ENCODE results near the gene CRAMP1.
"Not testable (repeated sequence)": the region's sequence is repeated elsewhere in the genome, so short reads cannot be mapped to it uniquely, and the experiment has no call there.

Gene CRAMP1

GRCh38 chr16:1690810-1691209, 78.7 kb downstream of the CRAMP1 start:
- DNase-seq: no peak

GRCh38 chr16:1691276-1691675, 79.1 kb downstream of the CRAMP1 start:
- DNase-seq: no peak

GRCh38 chr16:1691956-1692355, 79.8 kb downstream of the CRAMP1 start:
- DNase-seq: no peak

- DNase-seq: no peak
Measured at GRCh38 chr16:1696863-1697262, 84.7 kb downstream of the CRAMP1 start.

GRCh38 chr16:1698680-1699079, 86.5 kb downstream of the CRAMP1 start:
- no peak for DNase-seq

- DNase-seq: no peak
Measured at GRCh38 chr16:1700246-1700645, 88.1 kb downstream of the CRAMP1 start.

- no peak for DNase-seq
Measured at GRCh38 chr16:1701216-1701878, 89.2 kb downstream of the CRAMP1 start.

GRCh38 chr16:1705324-1705687, 93.1 kb downstream of the CRAMP1 start:
- DNase-seq: peak; percentile 27

- peak; percentile 84 for DNase-seq
Measured at GRCh38 chr16:1705688-1706385, 93.7 kb downstream of the CRAMP1 start, which contains the start of gene MAPK8IP3. Gene MAPK8IP3 (plus strand): TSS chr16:1706195. CDS start chr16:1706340, 145 bp downstream.

- DNase-seq: peak; percentile 54
Measured at GRCh38 chr16:1706386-1707192, 94.4 kb downstream of the CRAMP1 start.

DNA sequence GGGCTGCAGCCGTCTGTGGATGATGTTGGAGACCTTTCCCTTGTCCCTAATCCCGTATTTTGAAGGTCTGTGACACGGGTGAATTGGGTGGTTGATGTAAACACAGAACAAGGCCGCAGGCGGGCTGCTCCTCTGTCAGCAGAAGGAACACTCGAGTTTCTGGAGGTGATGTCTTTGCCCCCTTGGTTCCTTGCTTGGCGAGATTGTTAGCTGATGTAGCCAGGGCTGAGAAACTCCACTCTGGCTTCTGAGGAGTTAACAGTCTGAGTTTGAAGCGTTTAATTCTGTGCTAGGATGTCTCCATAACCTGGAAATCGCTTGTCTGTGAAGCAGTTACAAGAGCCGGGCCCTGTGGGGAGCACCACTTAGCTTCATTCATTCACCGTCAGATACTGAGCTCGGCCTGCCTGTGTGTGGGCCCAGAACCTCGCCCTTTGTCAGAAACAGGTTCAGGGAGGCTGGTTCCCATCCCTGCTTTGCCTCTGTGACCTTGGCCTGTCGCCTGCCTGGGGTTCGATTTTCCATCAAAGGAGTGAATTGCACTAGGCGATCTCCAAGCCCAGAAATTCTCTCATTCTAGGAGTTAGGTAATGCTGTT, 95.1 kb downstream of the CRAMP1 start:
- DNase-seq: no peak

- DNase-seq: no peak
Measured at GRCh38 chr16:1708083-1708767, 96.1 kb downstream of the CRAMP1 start.

DNA sequence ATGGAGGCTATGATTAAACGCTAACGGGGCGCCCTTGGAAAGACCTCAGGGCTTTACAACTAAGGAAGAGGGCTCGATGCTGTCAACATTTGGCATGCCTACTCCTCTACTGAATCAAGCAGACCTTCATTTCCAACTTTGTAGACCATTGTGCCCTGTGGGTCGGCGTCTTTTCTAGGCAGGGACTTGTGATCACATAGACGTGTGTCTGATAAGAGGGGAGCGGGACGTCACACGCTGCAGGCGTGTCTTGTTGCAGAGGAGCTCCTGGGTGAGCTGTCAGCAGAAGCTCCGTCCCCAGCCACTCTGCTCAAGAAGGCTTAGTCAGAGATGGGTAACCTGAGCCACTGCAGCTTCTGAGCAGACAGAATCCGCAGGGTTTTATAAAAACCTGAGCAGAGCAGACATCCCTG, 96.6 kb downstream of the CRAMP1 start:
- no peak for DNase-seq

DNA sequence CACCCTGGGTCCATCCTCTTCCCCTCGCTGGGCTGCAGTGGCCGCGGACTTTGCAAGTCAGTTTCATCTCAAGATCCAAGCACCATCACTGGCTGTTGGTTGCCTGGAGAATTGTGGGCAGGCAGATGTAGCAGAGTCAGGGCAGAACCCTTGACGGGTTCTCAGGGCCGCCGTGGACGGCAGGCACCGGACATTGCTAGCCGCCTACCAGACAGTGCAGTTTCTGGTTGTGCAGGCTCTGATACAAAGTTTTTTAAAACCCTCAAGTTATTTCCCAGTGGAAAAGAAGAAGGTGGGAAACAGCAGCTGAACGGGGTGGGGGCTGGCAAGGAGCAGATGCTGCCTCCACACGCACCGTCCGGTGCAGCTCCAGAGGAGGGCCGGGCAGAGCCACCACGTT, 97.2 kb downstream of the CRAMP1 start:
- DNase-seq: no peak

GRCh38 chr16:1710811-1711507, 98.8 kb downstream of the CRAMP1 start:
- DNase-seq: no peak

- DNase-seq: no peak
Measured at GRCh38 chr16:1712791-1713261, 100.7 kb downstream of the CRAMP1 start.

DNA sequence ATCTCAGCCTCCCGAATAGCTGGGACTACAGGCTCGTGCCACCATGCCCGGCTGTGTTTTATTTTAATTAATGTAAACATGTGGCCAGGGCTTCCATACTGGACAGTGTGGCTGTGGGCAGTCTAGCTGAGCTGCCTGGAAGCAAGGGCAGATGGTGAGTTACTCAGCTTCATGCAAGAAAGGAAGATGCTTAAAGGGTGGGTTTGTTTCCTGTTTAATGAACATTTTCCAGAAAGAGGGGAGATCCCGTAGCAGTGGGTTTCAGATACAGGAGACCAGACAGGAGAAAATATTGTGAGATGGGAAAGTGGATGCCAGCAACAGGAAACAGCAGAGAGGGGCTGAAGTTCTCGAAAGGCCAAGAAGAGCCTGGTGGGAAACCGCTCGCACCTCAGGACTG, 101.2 kb downstream of the CRAMP1 start:
- no peak for DNase-seq

DNA sequence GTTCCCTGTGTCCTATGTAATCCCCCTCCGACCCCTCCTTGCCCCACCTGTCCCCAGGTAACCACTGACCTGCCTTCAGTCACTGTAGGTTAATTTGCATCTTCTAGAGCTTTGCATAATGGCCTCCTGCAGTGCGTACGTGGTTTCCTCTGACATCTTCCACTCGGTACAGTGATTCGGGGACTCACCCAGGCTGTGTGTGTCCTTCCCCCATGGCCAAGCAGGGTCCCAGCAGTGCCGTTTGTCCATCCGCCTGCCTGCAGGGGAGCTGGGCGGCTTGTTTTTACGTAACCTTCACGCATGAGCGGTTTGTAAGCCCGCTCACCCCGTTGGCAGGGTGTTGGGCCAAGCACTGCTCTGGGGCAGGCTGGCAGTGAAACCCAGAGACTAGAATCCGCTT, 101.8 kb downstream of the CRAMP1 start:
- DNase-seq: no peak

GRCh38 chr16:1715220-1715619, 103.1 kb downstream of the CRAMP1 start:
- DNase-seq: no peak

DNA sequence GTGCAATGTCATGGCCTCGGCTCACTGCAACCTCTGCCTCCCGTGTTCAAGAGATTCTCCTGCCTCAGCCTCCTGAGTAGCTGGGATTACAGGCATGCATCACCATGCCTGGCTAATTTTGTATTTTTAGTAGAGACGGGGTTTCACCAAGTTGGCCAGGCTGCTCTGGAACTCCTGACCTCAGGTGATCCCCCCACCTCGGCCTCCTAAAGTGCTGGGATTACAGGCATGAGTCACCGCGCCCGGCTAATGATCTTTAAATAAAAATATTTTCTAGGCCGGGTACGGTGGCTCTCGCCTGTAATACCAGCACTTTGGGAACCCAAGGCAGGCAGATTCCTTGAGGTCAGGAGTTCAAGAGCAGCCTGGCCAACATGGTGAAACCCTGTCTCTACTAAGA, 106.1 kb downstream of the CRAMP1 start:
- not testable (repeated sequence) for DNase-seq

GRCh38 chr16:1719559-1720229, 107.5 kb downstream of the CRAMP1 start:
- not testable (repeated sequence) for DNase-seq
